Epithelial cell of proximal tubule (primary cell): Measurements from ENCODE around the gene PTPRT. TPM values are rescaled to one million over a fixed set of nuclear protein-coding genes. Genes with fewer than 3 reads are reported as not detected.

Source experiments
- DNase-seq: peaks from one replicate; pipeline ENCODE4 v3.0.0-alpha.2; 2011; ENCODE audit warnings: low read depth
- H3K4me3 ChIP-seq: 2 replicates; pipeline ENCODE4 v1.5.1; 2011; ENCODE audit warnings: low read depth, mild to moderate bottlenecking, low read length
- CTCF ChIP-seq: conservative IDR thresholded peaks from 2 replicates; pipeline ENCODE4 v1.5.1; 2012; ENCODE audit warnings: low read depth, mild to moderate bottlenecking, low read length
- total RNA-seq: library from RNA; depleted of rRNA; stranded (reverse); fragments of >200 nt; gene quantifications from 2 replicates; pipeline ENCODE4 v1.2.3, GENCODE V29; 2015

PTPRT gene
- total RNA-seq, 1 donor from 2014 or later, result not detected

- no peak overlapping the region for H3K4me3 ChIP-seq
- no peak for DNase-seq
- no peak for TF ChIP-seq CTCF
Observed at GRCh38 chr20:43055181-43055884, 134.4 kb downstream of the PTPRT start.

GRCh38 chr20:43052532-43052931 is 137.2 kb downstream of the PTPRT start:
- no peak overlapping the region for H3K4me3 ChIP-seq
- TF ChIP-seq CTCF, result no peak
- no peak for DNase-seq

- H3K4me3 ChIP-seq, result no peak overlapping the region
- DNase-seq, result no peak
- no peak for TF ChIP-seq CTCF
Observed at GRCh38 chr20:43046966-43047365, 142.7 kb downstream of the PTPRT start.

- no peak for TF ChIP-seq CTCF
- no peak for DNase-seq
Observed at GRCh38 chr20:43043887-43044286, 145.8 kb downstream of the PTPRT start.

GRCh38 chr20:43040427-43040826 is 149.3 kb downstream of the PTPRT start:
- no peak overlapping the region for H3K4me3 ChIP-seq
- no peak for TF ChIP-seq CTCF
- no peak for DNase-seq

More at GRCh38 chr20:43043887-43044286, 145.8 kb downstream of the PTPRT start:
- no peak overlapping the region for H3K4me3 ChIP-seq

- H3K4me3 ChIP-seq, result no peak overlapping the region
- TF ChIP-seq CTCF, result no peak
- no peak for DNase-seq
Observed at GRCh38 chr20:43037605-43038309, 151.9 kb downstream of the PTPRT start.
